ENCODE data around the gene IFITM5.
"Not testable (repeated sequence)": the region's sequence is repeated elsewhere in the genome, so short reads cannot be mapped to it uniquely, and the experiment has no call there.

IFITM5 gene

GRCh38 chr11:313304-313786 lies 14.0 kb upstream of the IFITM5 start:
- in situ Hi-C loops (cut with MboI; ENCODE audit: low sequenced_read_pairs), result no loop called here

GRCh38 chr11:312092-312816 lies 12.9 kb upstream of the IFITM5 start:
- in situ Hi-C loops (cut with MboI; ENCODE audit: low sequenced_read_pairs), result no loop called here

DNA sequence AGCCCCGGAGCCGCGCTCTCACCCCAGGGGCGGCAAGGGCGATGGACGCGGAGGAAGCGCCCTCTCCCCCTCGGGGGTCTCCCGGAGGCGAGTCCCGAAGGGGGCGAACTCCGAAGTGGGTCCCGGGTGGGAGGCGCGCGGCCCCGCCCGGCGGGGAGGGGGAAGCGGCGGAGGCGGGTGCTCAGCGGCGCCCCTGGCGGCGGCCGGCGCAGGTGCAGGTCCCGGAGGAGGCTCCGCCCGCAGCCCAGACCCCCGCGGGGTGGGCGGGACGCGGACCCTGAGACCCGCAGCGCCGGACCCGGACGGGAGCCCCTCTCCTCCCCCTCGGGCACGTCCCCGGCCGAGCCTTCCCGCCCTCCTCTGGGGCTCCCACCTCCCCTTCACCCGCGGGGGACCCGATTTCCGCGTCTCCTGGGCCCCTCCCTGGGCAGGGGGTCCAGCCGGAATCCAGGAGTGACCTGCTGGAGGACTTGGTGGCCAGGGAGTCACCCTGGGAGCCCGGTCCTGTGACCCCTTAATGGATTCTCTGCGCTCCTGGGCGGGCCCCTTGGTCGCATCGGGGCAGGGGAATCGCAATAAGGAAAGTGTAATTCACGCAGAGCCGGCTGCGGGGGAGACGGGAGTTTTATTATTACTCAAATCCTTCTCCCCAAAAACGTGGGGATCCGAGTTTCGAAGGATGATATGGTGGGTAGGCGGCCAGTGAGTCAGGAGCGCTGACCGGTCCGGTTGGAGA lies 11.9 kb upstream of the IFITM5 start:
- in situ Hi-C loops (cut with MboI; ENCODE audit: low sequenced_read_pairs), result not testable (repeated sequence)

DNA sequence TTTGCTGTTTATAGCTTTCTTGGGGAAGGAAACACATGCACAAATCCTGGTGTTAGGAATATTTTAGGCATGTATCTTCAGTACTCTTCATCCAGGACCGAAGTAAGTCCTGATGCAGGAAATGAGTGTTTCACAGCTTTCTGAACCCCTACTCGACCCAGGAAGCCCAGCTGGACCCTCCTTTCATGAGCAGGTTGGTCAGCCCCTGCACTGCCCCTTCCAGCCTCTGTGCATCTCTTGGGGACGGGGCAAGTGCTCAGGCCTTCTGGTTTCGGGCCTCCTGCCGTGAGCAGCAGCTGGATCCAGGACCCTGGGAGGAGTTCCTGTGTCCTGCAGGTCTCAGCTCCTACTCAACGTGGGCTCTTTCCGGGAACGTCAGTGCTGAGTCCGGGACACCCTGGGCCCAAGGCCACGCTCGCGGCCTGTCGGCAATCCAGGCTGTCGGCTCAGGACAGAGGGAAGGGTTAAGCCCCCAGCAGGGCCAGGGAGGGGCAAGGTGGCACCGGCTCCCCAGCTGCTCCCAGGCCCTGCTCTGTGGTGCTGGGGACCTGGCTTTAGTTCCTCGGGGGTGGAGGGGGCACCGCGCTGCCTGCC lies 10.8 kb upstream of the IFITM5 start:
- in situ Hi-C loops (cut with MboI; ENCODE audit: low sequenced_read_pairs), result not testable (repeated sequence)

GRCh38 chr11:308740-309665 lies 9.7 kb upstream of the IFITM5 start:
- in situ Hi-C loops (cut with MboI; ENCODE audit: low sequenced_read_pairs), result not testable (repeated sequence)

- in situ Hi-C loops (cut with MboI; ENCODE audit: low sequenced_read_pairs), result not testable (repeated sequence)
These were observed 8.7 kb upstream of the IFITM5 start, which contains the start of gene IFITM2 for GRCh38 chr11:307766-308708. Gene IFITM2, plus strand, starts transcription at chr11:307816. Its CDS starts 377 bp downstream, at chr11:308193.

DNA sequence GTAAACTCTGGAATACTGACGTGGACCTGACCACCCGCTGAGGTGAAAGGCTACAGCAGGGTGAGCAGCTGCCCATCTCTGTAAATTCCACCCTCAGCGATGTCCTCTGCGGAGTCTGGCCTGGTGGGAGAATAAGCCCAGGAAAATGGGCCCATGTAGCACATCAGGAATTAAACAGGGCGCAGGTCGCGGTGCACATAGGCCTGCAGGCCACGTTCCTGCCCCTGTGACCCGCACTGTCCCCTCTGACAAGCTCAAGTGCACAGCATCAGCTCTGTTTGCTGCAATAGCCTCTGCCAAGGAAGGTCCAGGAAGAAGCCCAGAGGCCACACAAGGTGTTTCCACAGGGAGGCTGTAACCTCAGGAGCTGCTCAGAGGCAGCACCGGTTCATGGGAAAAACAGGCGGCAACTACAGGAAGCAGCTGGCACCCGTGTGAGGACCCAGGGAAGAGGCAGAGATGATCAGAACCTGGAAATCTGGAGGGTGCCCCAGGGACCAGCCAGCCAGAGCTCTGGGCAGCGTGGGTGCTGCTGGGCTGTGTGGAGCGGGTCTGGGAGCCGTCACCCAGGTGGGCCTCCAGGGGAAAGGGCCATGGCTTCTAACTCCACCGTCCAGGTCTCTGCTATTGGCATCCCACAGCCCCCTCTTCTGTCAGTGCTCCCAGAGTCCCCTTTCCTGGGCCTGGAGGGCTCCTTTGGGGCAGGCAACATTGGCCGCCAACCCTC lies 7.5 kb upstream of the IFITM5 start:
- in situ Hi-C loops (cut with MboI; ENCODE audit: low sequenced_read_pairs), result no loop called here

GRCh38 chr11:305844-306211 lies 6.5 kb upstream of the IFITM5 start:
- in situ Hi-C loops (cut with MboI; ENCODE audit: low sequenced_read_pairs), result no loop called here

GRCh38 chr11:304915-305843 lies 5.9 kb upstream of the IFITM5 start:
- in situ Hi-C loops (cut with MboI; ENCODE audit: low sequenced_read_pairs), result no loop called here

DNA sequence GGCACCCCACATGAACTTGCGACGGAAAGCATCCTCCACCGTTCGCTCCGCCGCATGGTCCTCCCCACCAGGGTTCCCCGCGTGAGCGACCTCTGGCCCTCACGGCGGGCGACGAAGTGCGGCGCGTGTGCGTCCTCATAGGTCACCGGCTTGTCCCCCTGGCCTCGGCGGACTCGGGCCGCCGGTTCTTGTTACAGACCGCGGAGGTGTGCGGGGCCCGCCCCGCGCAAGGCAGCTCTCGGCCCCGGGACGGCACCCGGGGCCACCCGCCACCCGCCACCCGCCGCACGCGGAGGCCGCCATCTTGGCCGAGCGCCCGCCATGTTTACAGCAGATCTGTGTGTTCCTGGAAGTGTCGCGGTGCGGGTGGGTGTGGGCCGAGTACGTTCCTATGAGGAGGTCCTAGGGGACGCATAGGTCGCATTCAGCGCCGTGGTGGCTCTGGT lies 4.8 kb upstream of the IFITM5 start:
- in situ Hi-C loops (cut with MboI; ENCODE audit: low sequenced_read_pairs), result no loop called here

GRCh38 chr11:303363-303762 lies 4.0 kb upstream of the IFITM5 start:
- in situ Hi-C loops (cut with MboI; ENCODE audit: low sequenced_read_pairs), result no loop called here

DNA sequence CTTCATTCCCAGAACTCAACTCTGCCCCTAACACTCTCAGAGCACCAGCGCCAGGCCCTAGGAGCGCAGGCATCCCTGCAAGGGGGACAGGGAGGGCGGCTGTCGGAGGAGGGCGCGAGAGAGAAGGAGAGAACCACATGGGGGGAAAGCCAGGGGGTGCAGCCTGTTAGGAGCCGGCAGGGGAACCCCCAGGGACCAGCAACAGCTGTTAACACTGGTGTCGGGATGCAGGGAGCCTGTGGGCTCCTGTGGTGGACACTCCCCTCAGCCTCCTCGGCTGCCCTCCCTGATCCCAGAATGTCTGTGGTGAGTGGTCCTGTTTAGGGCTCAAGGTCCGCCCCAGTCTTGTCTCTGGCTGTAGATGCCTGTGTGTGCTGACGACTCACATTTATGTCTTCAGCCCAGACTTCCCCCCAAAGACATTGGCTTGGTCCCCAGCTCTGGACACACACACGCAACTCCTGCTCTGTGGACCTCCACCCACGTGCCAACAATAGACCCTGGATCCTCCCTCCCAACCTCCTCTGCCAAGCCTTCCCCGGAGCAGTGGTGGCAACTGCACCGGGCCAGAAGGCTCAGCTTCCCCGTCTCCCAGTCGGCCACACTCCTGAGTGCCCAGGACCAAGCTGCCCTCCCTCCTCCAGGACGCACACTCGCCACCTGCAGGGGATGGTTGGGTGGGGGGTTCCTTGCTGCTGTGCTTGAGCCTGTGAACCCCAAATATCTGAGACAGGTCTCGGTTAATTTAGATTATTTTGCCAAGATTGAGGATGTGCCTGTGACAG lies 817 bp upstream of the IFITM5 start:
- in situ Hi-C loops (cut with MboI; ENCODE audit: low sequenced_read_pairs), result no loop called here

DNA sequence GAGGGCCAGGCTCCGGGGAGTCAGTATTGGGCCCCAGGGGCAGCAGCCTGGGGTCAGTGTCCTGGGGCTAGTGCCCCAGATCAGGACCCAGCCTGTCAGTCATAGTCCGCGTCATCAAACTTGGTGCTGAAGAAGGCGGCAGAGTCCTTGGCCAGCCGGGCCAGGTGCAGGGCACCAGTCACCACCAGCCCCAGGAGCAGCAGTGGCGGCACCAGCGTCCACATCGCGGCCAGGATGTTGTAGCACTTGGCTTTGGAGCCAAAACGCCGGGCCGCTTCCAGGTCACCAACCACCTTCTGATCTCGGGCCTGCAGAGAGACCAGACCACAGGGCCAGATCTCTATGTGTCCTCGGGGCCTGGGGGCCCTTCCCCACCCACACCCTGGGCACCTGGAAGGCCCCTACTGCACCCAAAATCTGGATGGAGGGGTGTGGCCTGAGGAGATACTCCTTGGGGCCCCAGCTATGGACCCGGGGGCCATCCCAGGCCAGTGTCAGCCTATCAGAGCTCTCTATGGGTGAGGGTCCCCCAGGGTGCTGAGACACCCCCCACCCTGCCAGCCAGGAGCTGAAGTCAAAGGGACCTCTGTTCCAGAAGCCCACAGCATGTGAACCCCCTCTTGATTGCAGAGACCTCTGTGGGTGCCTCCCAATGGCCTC lies 790 bp downstream of the IFITM5 start:
- in situ Hi-C loops (cut with MboI; ENCODE audit: low sequenced_read_pairs), result no loop called here

- in situ Hi-C loops (cut with MboI; ENCODE audit: low sequenced_read_pairs), result no loop called here
These were observed 1.5 kb downstream of the IFITM5 start for GRCh38 chr11:297586-298405.

GRCh38 chr11:297051-297585 lies 2.2 kb downstream of the IFITM5 start:
- in situ Hi-C loops (cut with MboI; ENCODE audit: low sequenced_read_pairs), result no loop called here

Measured in HL-60/S4 treated with phorbol 12-myristate 13-acetate at 8.2 ng/mL for 4 days and 3 days (cell line).